ENCODE measurements around the gene MTG2. TPM values are rescaled to one million over a fixed set of nuclear protein-coding genes. Genes with fewer than 3 reads are reported as not detected.

MTG2 gene
- total and polyA plus RNA-seq, 2 of the 13 experiments (the other 11 are each of a cell fraction or from before 2014, with no cell fraction given): 20.4 to 37.8 TPM

DNA sequence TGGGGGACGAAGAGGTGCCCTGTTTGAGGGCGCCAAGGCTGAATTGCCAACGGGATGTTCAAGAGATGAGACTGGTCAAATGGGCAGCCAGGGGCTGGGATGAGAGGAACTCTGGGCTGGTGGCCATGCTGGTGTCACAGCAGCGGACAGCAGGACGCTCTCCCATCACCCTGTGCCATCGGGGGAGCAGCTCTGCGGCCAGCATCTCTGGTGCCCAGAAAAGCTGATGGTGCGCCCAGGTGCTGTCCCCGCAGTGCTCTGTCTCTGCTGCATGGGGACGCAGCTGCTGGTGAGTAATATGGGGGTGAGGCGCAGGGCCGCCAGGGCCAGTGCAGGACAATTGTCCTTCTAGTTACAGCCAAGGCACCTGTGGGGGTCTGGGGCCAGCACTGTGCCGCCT lies 42.2 kb downstream of the MTG2 start:
- no peak for ATAC-seq
- CTCF ChIA-PET (ENCODE audit: low intra/inter-chr PET ratio, low total read pairs): no interaction called here
- POLR2A ChIA-PET: no interaction called here

DNA sequence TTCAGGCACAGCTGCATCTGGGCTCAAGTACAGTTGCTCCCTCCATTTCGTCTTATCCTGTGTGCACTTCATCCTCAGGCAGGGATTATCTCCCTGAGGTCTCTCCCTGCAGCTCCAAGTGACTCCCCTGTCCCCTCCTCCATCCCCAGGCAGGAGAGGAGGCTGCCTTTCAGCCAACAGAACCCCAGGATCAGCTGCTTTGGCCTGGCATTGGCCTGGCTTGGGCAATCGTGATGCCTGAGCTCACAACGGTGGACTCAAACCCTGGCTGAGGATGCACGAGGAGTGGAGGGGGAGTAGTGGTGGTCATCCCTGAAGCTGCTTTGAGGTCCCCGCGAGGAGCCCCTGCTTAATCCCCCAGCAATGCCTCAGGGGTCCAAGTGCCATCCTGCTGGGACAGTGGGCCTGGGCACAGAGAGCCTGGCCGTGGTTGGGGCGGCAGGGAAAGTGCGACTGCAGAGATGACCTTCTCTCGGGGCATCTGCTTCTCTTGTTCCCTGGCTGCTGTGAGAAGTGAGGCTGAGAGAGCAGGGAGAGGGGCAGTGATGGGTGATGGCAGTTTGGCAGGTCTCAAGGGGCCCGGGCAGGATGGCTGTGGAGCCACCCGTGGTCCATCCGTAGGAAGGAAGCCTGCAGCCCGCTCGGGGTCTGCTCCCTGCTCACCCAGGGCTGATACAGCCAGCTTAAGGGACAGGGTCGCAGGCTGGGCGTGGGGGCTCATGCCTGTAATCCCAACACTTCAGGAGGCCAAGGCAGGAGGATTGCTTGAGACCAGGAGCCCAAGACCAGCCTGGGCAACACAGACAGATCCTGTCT lies 43.2 kb downstream of the MTG2 start:
- peaks cover 51 to 82% of the 10 kb centered on the region in 2 experiments for H3K27me3 ChIP-seq (ENCODE audit: control insufficient read depth in 1 of 2, insufficient read depth in 2 of 2, low read length in 2 of 2)
- no peak for ATAC-seq
- TF ChIP-seq ZNF430 (CRISPR knock-in tag; IDR thresholded peaks at IDR 0.05) (no peak), JUN (CRISPR knock-in tag; IDR thresholded peaks at IDR 0.05) (no peak), SALL1 (CRISPR knock-in tag; IDR thresholded peaks at IDR 0.05) (no peak), FOXM1 (CRISPR knock-in tag; IDR thresholded peaks at IDR 0.05) (no peak), PTBP1 (IDR thresholded peaks at IDR 0.05; ENCODE audit: low read depth, low read length, poor library complexity, severe bottlenecking) (no peak), ZNF607 (CRISPR knock-in tag; IDR thresholded peaks at IDR 0.05; ENCODE audit: borderline replicate concordance) (no peak), ISX (CRISPR knock-in tag; conservative IDR thresholded peaks at IDR 0.05) (no peak), ZNF329 (CRISPR knock-in tag; IDR thresholded peaks at IDR 0.05; ENCODE audit: low read depth) (0 out of 2 replicates have a peak, but pooled peaks have one; percentile 31), CHD2 (IDR thresholded peaks at IDR 0.05; ENCODE audit: low read depth, low read length) (no peak), ZNF776 (CRISPR knock-in tag; IDR thresholded peaks at IDR 0.05) (0 out of 2 replicates have a peak, but pooled peaks have one; percentile 28), TBX3 (IDR thresholded peaks at IDR 0.05; ENCODE audit: borderline replicate concordance) (0 out of 2 replicates have a peak, but pooled peaks have one; percentile 8)
- TF ChIP-seq, protein P1, sequence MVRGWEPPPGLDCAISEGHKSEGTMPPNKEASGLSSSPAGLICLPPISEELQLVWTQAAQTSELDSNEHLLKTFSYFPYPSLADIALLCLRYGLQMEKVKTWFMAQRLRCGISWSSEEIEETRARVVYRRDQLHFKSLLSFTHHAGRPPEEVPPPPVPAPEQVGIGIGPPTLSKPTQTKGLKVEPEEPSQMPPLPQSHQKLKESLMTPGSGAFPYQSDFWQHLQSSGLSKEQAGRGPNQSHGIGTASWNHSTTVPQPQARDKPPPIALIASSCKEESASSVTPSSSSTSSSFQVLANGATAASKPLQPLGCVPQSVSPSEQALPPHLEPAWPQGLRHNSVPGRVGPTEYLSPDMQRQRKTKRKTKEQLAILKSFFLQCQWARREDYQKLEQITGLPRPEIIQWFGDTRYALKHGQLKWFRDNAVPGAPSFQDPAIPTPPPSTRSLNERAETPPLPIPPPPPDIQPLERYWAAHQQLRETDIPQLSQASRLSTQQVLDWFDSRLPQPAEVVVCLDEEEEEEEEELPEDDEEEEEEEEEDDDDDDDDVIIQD (CRISPR knock-in tag; IDR thresholded peaks at IDR 0.05; ENCODE audit: low read depth): no peak

More for the DNA sequence above, 42.2 kb downstream of the MTG2 start:
- peaks cover 33% of the 10 kb centered on the region for H3K4me1 ChIP-seq (ENCODE audit: insufficient read depth, low read length)
- WGBS (ENCODE audit: low lambda C conversion rate): 35% methylated on average over 10 of the region's 13 CpGs
- no peak overlapping the region for H3K9ac ChIP-seq (ENCODE audit: insufficient read depth, low read depth, low read length)
- in situ Hi-C loops (cut with HindIII; ENCODE audit: extremely low pct_ligation_motif_present, low pct_unique_long_range_greater_than_20kb) (no loop called here), intact Hi-C loops (cut with micrococcal nuclease; ENCODE audit: unreplicated experiment) (no loop called here)
- H3K4me2 ChIP-seq (ENCODE audit: low read depth, low read length): no peak overlapping the region
- no peaks in the 10 kb centered on the region for H3K79me2 ChIP-seq (ENCODE audit: insufficient read depth, low read length)
- no TSS peak for BruUV-seq (replicated peaks)
- peaks cover 53 to 87% of the 10 kb centered on the region in 2 experiments for H3K27me3 ChIP-seq (ENCODE audit: control insufficient read depth in 1 of 2, insufficient read depth in 2 of 2, low read length in 2 of 2)
- FAIRE-seq: no peak
- H3K36me3 ChIP-seq (replicated peaks in 1 of 2; ENCODE audit: control insufficient read depth in 1 of 2, insufficient read depth in 2 of 2, low read length in 2 of 2): no peaks in the 10 kb centered on the region
- no peak overlapping the region for H2AFZ ChIP-seq (ENCODE audit: low read length)
- no peak overlapping the region for H3K27ac ChIP-seq (ENCODE audit: extremely low read length, insufficient read depth, low read length)
- H3K9me3 ChIP-seq (ENCODE audit: low read length): no peaks in the 10 kb centered on the region
- DNase-seq (ENCODE audit: low spot score): no peak
- peaks cover 28% of the 10 kb centered on the region; the same call in 1 of the 2 replicates for H4K20me1 ChIP-seq (ENCODE audit: insufficient read depth, low read length)
- TF ChIP-seq ZNF614 (CRISPR knock-in tag; IDR thresholded peaks at IDR 0.05; ENCODE audit: borderline replicate concordance): no peak
- no peak for TF ChIP-seq RAD21 (CRISPR knock-in tag; IDR thresholded peaks at IDR 0.05)
- no peak for TF ChIP-seq NCOA5 (CRISPR knock-in tag; IDR thresholded peaks at IDR 0.05)
- no peak for TF ChIP-seq ZNF205 (CRISPR knock-in tag; IDR thresholded peaks at IDR 0.05)
- TF ChIP-seq MEIS2 (CRISPR knock-in tag; IDR thresholded peaks at IDR 0.05): no peak
- TF ChIP-seq, protein P2, sequence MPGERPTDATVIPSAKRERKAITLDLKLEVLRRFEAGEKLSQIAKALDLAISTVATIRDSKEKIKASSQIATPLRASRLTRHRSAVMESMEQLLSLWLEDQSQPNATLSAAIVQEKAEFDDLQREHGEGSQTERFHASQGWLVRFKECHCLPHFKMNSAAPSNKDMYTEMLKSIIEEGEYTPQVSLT (CRISPR knock-in tag; IDR thresholded peaks at IDR 0.05; ENCODE audit: borderline replicate concordance, low read depth): no peak
- no peak overlapping the region for H3K4me3 ChIP-seq (replicated peaks in 1 of 3; ENCODE audit: insufficient read depth in 1 of 3, low read depth in 2 of 3, low read length in 3 of 3)

More for the DNA sequence above, 43.2 kb downstream of the MTG2 start:
- CTCF ChIA-PET (ENCODE audit: low intra/inter-chr PET ratio, low total read pairs): no interaction called here
- no peak overlapping the region for H3K4me2 ChIP-seq (ENCODE audit: low read depth, low read length)
- peaks cover 20% of the 10 kb centered on the region; the same call in 1 of the 2 replicates for H4K20me1 ChIP-seq (ENCODE audit: insufficient read depth, low read length)
- H2AFZ ChIP-seq (ENCODE audit: low read length): no peak overlapping the region
- no peak overlapping the region for H3K4me3 ChIP-seq (replicated peaks in 1 of 3; ENCODE audit: insufficient read depth in 1 of 3, low read depth in 2 of 3, low read length in 3 of 3)
- DNase-seq (ENCODE audit: low spot score): no peak
- POLR2A ChIA-PET: no interaction called here
- in situ Hi-C loops (cut with HindIII; ENCODE audit: extremely low pct_ligation_motif_present, low pct_unique_long_range_greater_than_20kb): no loop called here
- no peak for FAIRE-seq
- intact Hi-C loops (cut with micrococcal nuclease; ENCODE audit: unreplicated experiment): no loop called here
- H3K36me3 ChIP-seq (replicated peaks in 1 of 2; ENCODE audit: control insufficient read depth in 1 of 2, insufficient read depth in 2 of 2, low read length in 2 of 2): no peaks in the 10 kb centered on the region
- H3K9me3 ChIP-seq (ENCODE audit: low read length): no peaks in the 10 kb centered on the region
- H3K27ac ChIP-seq (ENCODE audit: extremely low read length, insufficient read depth, low read length): no peak overlapping the region
- H3K79me2 ChIP-seq (ENCODE audit: insufficient read depth, low read length): no peaks in the 10 kb centered on the region
- no TSS peak for BruUV-seq (replicated peaks)
- H3K9ac ChIP-seq (ENCODE audit: insufficient read depth, low read depth, low read length): no peak overlapping the region
- WGBS (ENCODE audit: low lambda C conversion rate): 33% methylated on average over 17 of the region's 17 CpGs
- H3K4me1 ChIP-seq (ENCODE audit: insufficient read depth, low read length): peaks cover 24% of the 10 kb centered on the region

Measured in HepG2 (cell line).